ENCODE measurements around the gene SKP1. TPM values are rescaled to one million over a fixed set of nuclear protein-coding genes. Genes with fewer than 3 reads are reported as not detected.

The SKP1 gene
- total RNA-seq, 1 donor = 145 TPM

DNA sequence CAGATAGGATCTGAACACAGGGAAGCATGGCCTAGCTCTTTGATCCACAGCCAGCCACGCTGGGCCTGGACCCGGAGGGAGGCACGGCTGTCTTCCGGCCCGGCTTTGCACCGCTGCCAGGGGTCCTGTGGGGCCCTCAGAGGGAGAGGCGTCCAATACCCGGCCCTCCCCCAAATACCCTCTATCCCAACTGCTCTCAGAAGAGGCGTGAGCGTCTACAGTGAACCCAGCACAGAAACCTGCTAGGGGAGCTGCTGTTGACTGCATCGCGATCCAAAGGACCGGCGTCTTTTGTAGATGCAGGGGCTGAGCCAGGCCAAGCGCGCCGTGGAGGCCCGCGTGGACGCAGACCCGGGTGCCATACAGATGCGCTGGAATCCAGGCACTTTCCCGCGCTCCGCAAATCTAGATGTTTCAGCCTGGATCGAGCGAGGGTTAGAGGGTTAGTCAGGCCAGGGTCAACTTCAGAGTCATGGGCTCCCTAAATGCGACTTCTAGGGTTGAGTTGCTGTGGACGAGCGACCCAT, 63.3 kb downstream of the SKP1 start:
- Histone ChIP-seq H3K27ac (ENCODE audit: low read depth, low read length) (no peak overlapping the region), H3K4me3 (ENCODE audit: insufficient read depth, low read length) (peak overlapping the region; percentile 78), H3K4me2 (ENCODE audit: insufficient read depth, low read length) (peak overlapping the region; percentile 94)

DNA sequence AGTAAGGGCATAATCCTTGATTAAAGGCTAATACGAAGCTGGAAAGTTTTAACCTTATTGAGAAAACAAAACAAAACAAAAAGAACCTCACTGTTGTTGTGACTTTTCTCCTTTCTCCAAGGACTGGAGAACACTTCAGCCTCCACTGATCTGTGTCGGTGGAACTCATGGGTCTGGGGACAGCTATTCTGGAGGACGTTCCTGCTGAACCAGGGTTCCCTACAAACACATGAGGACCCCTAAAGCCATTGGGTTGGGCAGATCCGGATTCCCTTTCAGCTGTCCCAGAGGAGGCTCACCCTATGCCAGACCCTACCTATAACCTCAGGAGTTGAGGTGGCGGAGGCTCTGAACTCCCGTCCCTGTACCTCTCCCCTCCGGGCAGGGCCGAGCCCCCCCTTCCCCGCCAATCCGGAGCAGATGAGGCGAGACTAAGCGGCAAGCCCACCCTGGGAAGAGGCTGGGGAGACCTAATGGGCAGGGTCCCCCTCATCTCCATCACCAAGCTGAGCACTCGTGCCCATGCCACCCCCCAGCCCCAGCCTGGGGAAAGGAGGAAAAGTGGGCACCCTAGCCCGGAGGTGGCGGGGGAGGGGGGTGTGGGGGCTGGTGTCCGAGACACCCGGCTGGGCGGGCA, 63.9 kb downstream of the SKP1 start:
- TF ChIP-seq, protein P1, sequence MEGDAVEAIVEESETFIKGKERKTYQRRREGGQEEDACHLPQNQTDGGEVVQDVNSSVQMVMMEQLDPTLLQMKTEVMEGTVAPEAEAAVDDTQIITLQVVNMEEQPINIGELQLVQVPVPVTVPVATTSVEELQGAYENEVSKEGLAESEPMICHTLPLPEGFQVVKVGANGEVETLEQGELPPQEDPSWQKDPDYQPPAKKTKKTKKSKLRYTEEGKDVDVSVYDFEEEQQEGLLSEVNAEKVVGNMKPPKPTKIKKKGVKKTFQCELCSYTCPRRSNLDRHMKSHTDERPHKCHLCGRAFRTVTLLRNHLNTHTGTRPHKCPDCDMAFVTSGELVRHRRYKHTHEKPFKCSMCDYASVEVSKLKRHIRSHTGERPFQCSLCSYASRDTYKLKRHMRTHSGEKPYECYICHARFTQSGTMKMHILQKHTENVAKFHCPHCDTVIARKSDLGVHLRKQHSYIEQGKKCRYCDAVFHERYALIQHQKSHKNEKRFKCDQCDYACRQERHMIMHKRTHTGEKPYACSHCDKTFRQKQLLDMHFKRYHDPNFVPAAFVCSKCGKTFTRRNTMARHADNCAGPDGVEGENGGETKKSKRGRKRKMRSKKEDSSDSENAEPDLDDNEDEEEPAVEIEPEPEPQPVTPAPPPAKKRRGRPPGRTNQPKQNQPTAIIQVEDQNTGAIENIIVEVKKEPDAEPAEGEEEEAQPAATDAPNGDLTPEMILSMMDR (IDR thresholded peaks at IDR 0.05; ENCODE audit: extremely low read depth, low read depth, low read length) = no peak
- H3K9me3 ChIP-seq (ENCODE audit: low read depth, low read length) = no peaks in the 10 kb centered on the region
- peaks cover 9% of the 10 kb centered on the region for H4K20me1 ChIP-seq (ENCODE audit: insufficient read depth, low read length)
- H3K4me1 ChIP-seq (ENCODE audit: insufficient read depth, low read length) = peaks cover 15% of the 10 kb centered on the region
- no peak overlapping the region for H2AFZ ChIP-seq (ENCODE audit: low read length)
- H3K36me3 ChIP-seq (ENCODE audit: insufficient read depth, low read length) = no peaks in the 10 kb centered on the region
- H3K4me2 ChIP-seq (ENCODE audit: insufficient read depth, low read length) = no peak overlapping the region
- peaks cover 4% of the 10 kb centered on the region for H3K79me2 ChIP-seq (ENCODE audit: insufficient read depth, low read length)
- peak; percentile 75 for DNase-seq (ENCODE audit: insufficient read length, low spot score, missing footprints)
- H3K27me3 ChIP-seq (ENCODE audit: insufficient read depth, low read length) = no peaks in the 10 kb centered on the region
- no peak overlapping the region for H3K4me3 ChIP-seq (ENCODE audit: insufficient read depth, low read length)
- no peak overlapping the region for H3K27ac ChIP-seq (ENCODE audit: low read depth, low read length)

More for the DNA sequence above, 63.3 kb downstream of the SKP1 start:
- no peaks in the 10 kb centered on the region for H3K9me3 ChIP-seq (ENCODE audit: low read depth, low read length)
- peaks cover 4% of the 10 kb centered on the region for H3K79me2 ChIP-seq (ENCODE audit: insufficient read depth, low read length)
- no peaks in the 10 kb centered on the region for H3K27me3 ChIP-seq (ENCODE audit: insufficient read depth, low read length)
- TF ChIP-seq, protein P1 (IDR thresholded peaks at IDR 0.05; ENCODE audit: extremely low read depth, low read depth, low read length) = no peak
- peak; percentile 83 for DNase-seq (ENCODE audit: insufficient read length, low spot score, missing footprints)
- H3K4me1 ChIP-seq (ENCODE audit: insufficient read depth, low read length) = peaks cover 15% of the 10 kb centered on the region
- no peaks in the 10 kb centered on the region for H3K36me3 ChIP-seq (ENCODE audit: insufficient read depth, low read length)
- H4K20me1 ChIP-seq (ENCODE audit: insufficient read depth, low read length) = peaks cover 9% of the 10 kb centered on the region
- H2AFZ ChIP-seq (ENCODE audit: low read length) = peak overlapping the region; percentile 96

DNA sequence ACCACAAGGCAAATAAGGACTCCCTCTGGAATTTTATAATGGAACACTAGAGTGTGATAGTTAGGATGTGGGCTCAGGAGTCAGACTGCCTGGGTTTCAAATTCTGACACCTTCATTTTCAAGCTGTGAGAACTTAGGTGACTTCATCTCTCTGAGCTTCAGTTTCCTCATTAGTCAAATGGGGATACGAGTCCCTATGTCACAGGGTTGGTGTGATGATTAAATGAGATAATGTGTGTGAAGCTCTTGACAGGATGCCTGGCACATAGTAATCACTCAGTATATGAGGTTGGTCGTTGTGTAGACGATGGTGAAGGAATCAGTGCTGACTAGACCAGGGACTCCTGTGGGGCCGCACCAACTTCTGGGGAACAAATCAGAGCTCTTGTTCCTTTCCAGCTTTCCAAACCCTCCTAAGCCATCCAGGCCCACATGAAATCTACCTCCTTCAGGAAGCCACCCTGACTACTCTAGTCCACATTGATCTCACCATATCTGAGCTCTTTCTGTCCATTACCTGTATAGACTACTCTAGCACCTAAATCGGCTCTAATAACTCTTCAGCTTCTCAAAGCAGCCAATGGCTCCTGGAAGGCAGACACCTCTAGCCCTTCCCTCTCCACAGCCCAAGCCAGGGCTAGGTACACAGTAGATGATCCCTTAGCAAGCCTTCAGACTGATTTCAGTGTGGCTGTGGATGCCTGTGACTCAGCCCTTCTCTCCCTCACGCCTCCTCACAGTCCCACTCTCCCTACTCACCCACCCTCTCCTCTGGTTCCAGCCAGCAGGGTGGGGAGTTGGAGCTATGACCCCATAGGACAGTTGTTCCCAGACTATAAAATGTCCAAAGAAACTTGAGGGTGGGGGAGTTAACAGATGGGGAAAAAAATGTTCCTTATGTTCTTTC, 64.8 kb downstream of the SKP1 start:
- Histone ChIP-seq H3K36me3 (ENCODE audit: insufficient read depth, low read length) (no peaks in the 10 kb centered on the region), H3K9me3 (ENCODE audit: low read depth, low read length) (no peaks in the 10 kb centered on the region), H3K27me3 (ENCODE audit: insufficient read depth, low read length) (no peaks in the 10 kb centered on the region), H3K4me2 (ENCODE audit: insufficient read depth, low read length) (peak overlapping the region; percentile 6), H2AFZ (ENCODE audit: low read length) (no peak overlapping the region), H4K20me1 (ENCODE audit: insufficient read depth, low read length) (peaks cover 9% of the 10 kb centered on the region), H3K79me2 (ENCODE audit: insufficient read depth, low read length) (peaks cover 4% of the 10 kb centered on the region), H3K4me1 (ENCODE audit: insufficient read depth, low read length) (peaks cover 15% of the 10 kb centered on the region), H3K4me3 (ENCODE audit: insufficient read depth, low read length) (no peak overlapping the region), H3K27ac (ENCODE audit: low read depth, low read length) (no peak overlapping the region)
- TF ChIP-seq, protein P1 (IDR thresholded peaks at IDR 0.05; ENCODE audit: extremely low read depth, low read depth, low read length) = no peak
- peak; percentile 99 for DNase-seq (ENCODE audit: insufficient read length, low spot score, missing footprints)

DNA sequence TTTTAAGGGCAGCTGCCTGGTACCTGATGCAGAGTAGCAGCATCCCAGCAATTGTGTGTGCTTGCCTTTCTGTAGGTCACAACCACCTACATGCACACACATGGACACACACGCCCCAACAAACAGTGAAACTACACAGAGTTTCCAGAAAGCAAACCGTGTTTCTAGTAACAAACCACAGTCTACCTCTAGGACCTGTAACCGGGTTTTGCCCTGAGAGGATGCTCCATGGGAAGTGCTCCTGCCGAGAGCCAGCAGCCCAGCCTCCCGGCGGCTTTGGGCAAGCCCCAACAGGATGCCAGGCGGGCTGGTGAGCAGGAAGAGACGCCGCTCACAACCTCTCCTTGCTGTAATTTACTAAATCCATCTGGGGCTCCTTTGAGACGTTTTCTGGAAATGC, 66.4 kb downstream of the SKP1 start:
- Histone ChIP-seq H3K79me2 (ENCODE audit: insufficient read depth, low read length) (peaks cover 4% of the 10 kb centered on the region), H3K36me3 (ENCODE audit: insufficient read depth, low read length) (no peaks in the 10 kb centered on the region), H3K27ac (ENCODE audit: low read depth, low read length) (no peak overlapping the region), H3K4me3 (ENCODE audit: insufficient read depth, low read length) (no peak overlapping the region), H2AFZ (ENCODE audit: low read length) (no peak overlapping the region), H3K4me2 (ENCODE audit: insufficient read depth, low read length) (no peak overlapping the region), H3K9me3 (ENCODE audit: low read depth, low read length) (no peaks in the 10 kb centered on the region), H3K27me3 (ENCODE audit: insufficient read depth, low read length) (no peaks in the 10 kb centered on the region), H3K4me1 (ENCODE audit: insufficient read depth, low read length) (peaks cover 15% of the 10 kb centered on the region), H4K20me1 (ENCODE audit: insufficient read depth, low read length) (no peaks in the 10 kb centered on the region)
- DNase-seq (ENCODE audit: insufficient read length, low spot score, missing footprints) = no peak
- TF ChIP-seq, protein P1 (IDR thresholded peaks at IDR 0.05; ENCODE audit: extremely low read depth, low read depth, low read length) = no peak
